ENCODE data around the gene TSPAN8. TPM values are rescaled to one million over a fixed set of nuclear protein-coding genes. Genes with fewer than 3 reads are reported as not detected.

The TSPAN8 gene
- total RNA-seq = not detected in 2 replicates

DNA sequence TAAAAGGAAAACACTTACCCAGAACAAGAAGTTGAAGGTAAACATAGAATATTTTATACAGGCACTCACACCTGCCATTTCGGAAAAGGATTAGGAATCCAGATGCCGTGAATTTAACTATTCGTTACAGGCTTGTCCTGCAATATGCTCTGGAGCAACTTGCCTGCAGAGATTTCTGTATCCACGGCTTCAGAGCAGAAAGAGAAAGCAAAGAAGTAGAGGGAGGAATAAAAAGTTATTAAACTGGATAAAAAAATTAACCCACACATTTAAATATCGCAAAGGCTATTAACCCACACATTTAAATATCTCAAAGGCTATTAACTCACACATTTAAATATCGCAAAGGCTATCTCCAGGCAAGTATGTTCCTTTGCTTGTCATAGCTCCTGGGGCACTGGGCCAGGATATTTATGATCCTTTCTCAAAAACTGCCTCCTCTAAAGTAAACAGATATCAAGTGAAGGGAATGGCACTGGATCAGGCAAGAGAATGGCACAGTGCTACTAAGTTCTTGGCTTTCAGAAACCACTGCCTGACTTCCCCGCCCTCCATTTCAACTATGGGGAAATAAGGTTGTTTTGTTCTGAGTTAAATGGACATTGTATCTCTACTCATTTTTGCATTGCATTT, at the start of gene TSPAN8:
Gene TSPAN8 (minus strand): TSS at position 399 of the 633 bp plus-strand sequence. CDS start 321 bp downstream, at position 78.

Other genes with a start within 250 kb of the TSPAN8 start
- gene PTPRR, start 237.3 kb downstream of the TSPAN8 start, total RNA-seq = 0.44 and 1.1 TPM in 2 replicates

Data from placental pericyte (primary cell).